GM12878 (cell line): ENCODE data around the gene N4BP2. TPM values are rescaled to one million over a fixed set of nuclear protein-coding genes. Genes with fewer than 3 reads are reported as not detected.
A peak's percentile ranks its signal among the peaks of the same experiment; 100 is the strongest.

Experiments used
- BHLHE40 ChIP-seq, 2 experiments: fragments of 450-650 bp in 1 of 2; IDR thresholded peaks; 2 replicates each; pipeline ENCODE4 v1.6.1; 2011 to 2017; ENCODE audit warnings: low read depth in 2 of 2, borderline replicate concordance in 1 of 2, improper control_type of control experiment in 1 of 2, low read length in 1 of 2, mild to moderate bottlenecking in 1 of 2
- CBFB ChIP-seq: IDR thresholded peaks from 2 replicates; pipeline ENCODE4 v1.6.1; 2016; ENCODE audit warnings: antibody characterized with exemption, low read depth
- CHD2 ChIP-seq: IDR thresholded peaks from 2 replicates; pipeline ENCODE4 v1.6.1; 2011; ENCODE audit warnings: low read depth, low read length, improper control_type of control experiment, borderline replicate concordance
- DPF2 ChIP-seq: fragments of 450-650 bp; IDR thresholded peaks from 2 replicates; pipeline ENCODE4 v1.6.1; 2017; ENCODE audit warnings: mild to moderate bottlenecking
- FOXM1 ChIP-seq: IDR thresholded peaks from 2 replicates; pipeline ENCODE4 v1.6.1; 2012; ENCODE audit warnings: low read depth, mild to moderate bottlenecking, inconsistent platforms, low read length, moderate library complexity
- KAT2A ChIP-seq: conservative IDR thresholded peaks from 2 replicates; pipeline ENCODE4 v1.6.1; 2011; ENCODE audit warnings: low read depth, low read length; ENCODE audit not compliant: control insufficient read depth
- KLF5 ChIP-seq: fragments of 450-650 bp; IDR thresholded peaks from 2 replicates; pipeline ENCODE4 v1.6.1; 2014; ENCODE audit warnings: mild to moderate bottlenecking; ENCODE audit not compliant: partially characterized antibody
- NFYA ChIP-seq: IDR thresholded peaks from 2 replicates; pipeline ENCODE4 v1.6.1; 2011; ENCODE audit warnings: low read depth, mild to moderate bottlenecking, low read length, improper control_type of control experiment, borderline replicate concordance
- NRF1 ChIP-seq: conservative IDR thresholded peaks from 2 replicates; pipeline ENCODE4 v1.6.1; 2011; ENCODE audit warnings: mild to moderate bottlenecking, low read depth, low read length, improper control_type of control experiment
- PBX3 ChIP-seq: IDR thresholded peaks from 2 replicates; pipeline ENCODE4 v1.6.1; 2011; ENCODE audit warnings: mild to moderate bottlenecking, low read depth, low read length, moderate library complexity; ENCODE audit not compliant: insufficient replicate concordance
- POLR2AphosphoS5 ChIP-seq: IDR thresholded peaks from 2 replicates; pipeline ENCODE4 v1.6.1; 2011; ENCODE audit warnings: mild to moderate bottlenecking, low read length, inconsistent platforms
- SIN3A ChIP-seq: IDR thresholded peaks from 2 replicates; pipeline ENCODE4 v1.6.1; 2012; ENCODE audit warnings: low read depth, low read length, improper control_type of control experiment
- SMAD5 ChIP-seq: IDR thresholded peaks from 2 replicates; pipeline ENCODE4 v1.6.1; 2016; ENCODE audit warnings: antibody characterized with exemption, low read depth
- STAT3 ChIP-seq: IDR thresholded peaks from 2 replicates; pipeline ENCODE4 v1.6.1; 2011; ENCODE audit warnings: low read depth, low read length, improper control_type of control experiment
- SUPT20H ChIP-seq: IDR thresholded peaks from 2 replicates; pipeline ENCODE4 v1.6.1; 2011; ENCODE audit warnings: low read depth, mild to moderate bottlenecking, low read length, moderate library complexity, borderline replicate concordance; ENCODE audit not compliant: control insufficient read depth
- TBL1XR1 ChIP-seq: IDR thresholded peaks from 2 replicates; pipeline ENCODE4 v1.6.1; 2012; ENCODE audit warnings: low read depth, low read length, improper control_type of control experiment
- TCF3 ChIP-seq: IDR thresholded peaks from 2 replicates; pipeline ENCODE4 v1.6.1; 2012; ENCODE audit warnings: low read depth, mild to moderate bottlenecking, low read length, borderline replicate concordance; ENCODE audit not compliant: insufficient read depth
- TCF7 ChIP-seq: IDR thresholded peaks from 2 replicates; pipeline ENCODE4 v1.6.1; 2014; ENCODE audit warnings: antibody characterized with exemption, borderline replicate concordance
- WRNIP1 ChIP-seq: IDR thresholded peaks from 2 replicates; pipeline ENCODE4 v1.6.1; 2011; ENCODE audit warnings: low read depth, low read length, improper control_type of control experiment, borderline replicate concordance
- YY1 ChIP-seq: IDR thresholded peaks from 2 replicates; pipeline ENCODE4 v1.6.1; 2011; ENCODE audit warnings: low read depth, mild to moderate bottlenecking, low read length
- ZNF207 ChIP-seq: fragments of 450-650 bp; IDR thresholded peaks from 2 replicates; pipeline ENCODE4 v1.6.1; 2014; ENCODE audit warnings: antibody characterized with exemption, mild to moderate bottlenecking, borderline replicate concordance
- polyA plus RNA-seq, 11 experiments: library from polyadenylated mRNA; depleted of rRNA in 4 of 11; unstranded in 6 of 11; stranded (reverse) in 5 of 11; fragments of >200 nt; fragmentation: Nextera tagmentation in 4 of 11; fragmentation: Illumina TruSeq in 1 of 11; extraction: Ambion mirVana in 4 of 11; extraction: Trizol in 1 of 11; gene quantifications; 1 replicate in 1 of 11; 2 replicates in 10 of 11; pipeline versions ENCODE4 v1.2.1 to v1.2.3, GENCODE V29; 2011 to 2016; ENCODE audit warnings: inconsistent platforms in 2 of 11, missing spikeins in 2 of 11, low read depth in 1 of 11
- total RNA-seq, 4 experiments: library from RNA; depleted of rRNA in 3 of 4; stranded (reverse); fragments of >200 nt in 3 of 4; fragmentation: Illumina TruSeq in 1 of 4; extraction: Trizol in 1 of 4; gene quantifications; 2 replicates each; pipeline versions ENCODE4 v1.2.1 to v1.2.3, GENCODE V29; 2013 to 2021
- TF ChIP-seq, protein P1 (sequence below): fragments of 450-650 bp; IDR thresholded peaks from 2 replicates; pipeline ENCODE4 v1.6.1; 2014; ENCODE audit warnings: mild to moderate bottlenecking
- TF ChIP-seq, protein P2 (sequence below): fragments of 450-650 bp; formaldehyde crosslinking; IDR thresholded peaks from 2 replicates; pipeline ENCODE4 v1.4.0; 2020; ENCODE audit warnings: mild to moderate bottlenecking, moderate library complexity

Gene N4BP2
- total and polyA plus RNA-seq, 10 of the 15 experiments (the other 5 are each of a cell fraction or from before 2014, with no cell fraction given) = 2.3 to 18.7 (median 10.0) TPM

DNA sequence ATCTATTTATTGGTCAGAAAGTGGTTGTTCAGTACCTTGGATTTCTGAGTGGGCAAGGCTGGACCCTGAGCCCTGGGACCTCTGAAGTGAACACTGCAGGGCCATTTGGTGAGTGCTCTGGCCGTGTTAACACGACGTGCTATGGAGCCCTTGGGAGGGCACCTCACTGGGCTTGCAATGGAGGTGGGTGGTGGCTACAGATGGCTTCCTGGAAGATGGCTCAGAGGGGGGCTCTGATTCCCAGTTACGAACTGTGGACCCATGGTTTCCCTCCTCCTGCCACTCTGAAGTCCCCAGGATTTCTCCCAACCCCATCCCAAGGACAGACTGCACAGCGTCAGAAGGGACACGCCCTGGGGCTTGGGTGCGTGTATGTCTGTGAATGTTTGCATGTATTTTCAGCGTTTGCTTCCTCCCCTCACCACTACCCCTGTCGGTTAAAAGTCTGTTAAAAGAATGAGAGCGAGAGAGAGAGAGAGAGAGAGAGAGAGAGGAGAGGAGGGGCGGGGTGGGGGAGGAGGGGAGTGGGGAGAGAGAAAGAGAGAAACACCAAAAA, 136.4 kb downstream of the N4BP2 start (continued):
- TF ChIP-seq YY1 = no peak
- peak; percentile 36; the same call in 1 of the 2 replicates for TF ChIP-seq ZNF207
- peak; percentile 16; the same call in 1 of the 2 replicates for TF ChIP-seq CBFB
- no peak for TF ChIP-seq NRF1
- TF ChIP-seq TCF3 = no peak
- peak; percentile 14; the same call in 1 of the 2 replicates for TF ChIP-seq SIN3A
- TF ChIP-seq SMAD5 = no peak
- TF ChIP-seq FOXM1 = no peak
- TF ChIP-seq KAT2A = no peak
- TF ChIP-seq WRNIP1 = 0 out of 2 replicates have a peak, but pooled peaks have one; percentile 5
- TF ChIP-seq, protein P1, sequence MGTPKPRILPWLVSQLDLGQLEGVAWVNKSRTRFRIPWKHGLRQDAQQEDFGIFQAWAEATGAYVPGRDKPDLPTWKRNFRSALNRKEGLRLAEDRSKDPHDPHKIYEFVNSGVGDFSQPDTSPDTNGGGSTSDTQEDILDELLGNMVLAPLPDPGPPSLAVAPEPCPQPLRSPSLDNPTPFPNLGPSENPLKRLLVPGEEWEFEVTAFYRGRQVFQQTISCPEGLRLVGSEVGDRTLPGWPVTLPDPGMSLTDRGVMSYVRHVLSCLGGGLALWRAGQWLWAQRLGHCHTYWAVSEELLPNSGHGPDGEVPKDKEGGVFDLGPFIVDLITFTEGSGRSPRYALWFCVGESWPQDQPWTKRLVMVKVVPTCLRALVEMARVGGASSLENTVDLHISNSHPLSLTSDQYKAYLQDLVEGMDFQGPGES = no peak
- TF ChIP-seq, protein P2, sequence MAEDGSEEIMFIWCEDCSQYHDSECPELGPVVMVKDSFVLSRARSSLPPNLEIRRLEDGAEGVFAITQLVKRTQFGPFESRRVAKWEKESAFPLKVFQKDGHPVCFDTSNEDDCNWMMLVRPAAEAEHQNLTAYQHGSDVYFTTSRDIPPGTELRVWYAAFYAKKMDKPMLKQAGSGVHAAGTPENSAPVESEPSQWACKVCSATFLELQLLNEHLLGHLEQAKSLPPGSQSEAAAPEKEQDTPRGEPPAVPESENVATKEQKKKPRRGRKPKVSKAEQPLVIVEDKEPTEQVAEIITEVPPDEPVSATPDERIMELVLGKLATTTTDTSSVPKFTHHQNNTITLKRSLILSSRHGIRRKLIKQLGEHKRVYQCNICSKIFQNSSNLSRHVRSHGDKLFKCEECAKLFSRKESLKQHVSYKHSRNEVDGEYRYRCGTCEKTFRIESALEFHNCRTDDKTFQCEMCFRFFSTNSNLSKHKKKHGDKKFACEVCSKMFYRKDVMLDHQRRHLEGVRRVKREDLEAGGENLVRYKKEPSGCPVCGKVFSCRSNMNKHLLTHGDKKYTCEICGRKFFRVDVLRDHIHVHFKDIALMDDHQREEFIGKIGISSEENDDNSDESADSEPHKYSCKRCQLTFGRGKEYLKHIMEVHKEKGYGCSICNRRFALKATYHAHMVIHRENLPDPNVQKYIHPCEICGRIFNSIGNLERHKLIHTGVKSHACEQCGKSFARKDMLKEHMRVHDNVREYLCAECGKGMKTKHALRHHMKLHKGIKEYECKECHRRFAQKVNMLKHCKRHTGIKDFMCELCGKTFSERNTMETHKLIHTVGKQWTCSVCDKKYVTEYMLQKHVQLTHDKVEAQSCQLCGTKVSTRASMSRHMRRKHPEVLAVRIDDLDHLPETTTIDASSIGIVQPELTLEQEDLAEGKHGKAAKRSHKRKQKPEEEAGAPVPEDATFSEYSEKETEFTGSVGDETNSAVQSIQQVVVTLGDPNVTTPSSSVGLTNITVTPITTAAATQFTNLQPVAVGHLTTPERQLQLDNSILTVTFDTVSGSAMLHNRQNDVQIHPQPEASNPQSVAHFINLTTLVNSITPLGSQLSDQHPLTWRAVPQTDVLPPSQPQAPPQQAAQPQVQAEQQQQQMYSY (CRISPR knock-in tag) = no peak
- TF ChIP-seq KLF5 = peak; percentile 18
- no peak for TF ChIP-seq TCF7
- no peak for TF ChIP-seq PBX3
- no peak; the same call in 1 of the 2 replicates for TF ChIP-seq TBL1XR1
- TF ChIP-seq BHLHE40 (IDR thresholded peaks at IDR 0.05; ENCODE audit: borderline replicate concordance in 1 of 2, low read depth in 2 of 2, low read length in 1 of 2) = 0 out of 4 replicates have a peak, but pooled peaks of 1 of the 2 experiments have one; percentile 22
- peak; percentile 67 for TF ChIP-seq DPF2
- TF ChIP-seq POLR2AphosphoS5 = peak; percentile 28
- TF ChIP-seq SUPT20H = no peak
- no peak for TF ChIP-seq NFYA
- no peak for TF ChIP-seq CHD2
- TF ChIP-seq STAT3 = no peak
